ENCODE measurements around the gene EDIL3. TPM values are rescaled to one million over a fixed set of nuclear protein-coding genes. Genes with fewer than 3 reads are reported as not detected.

The EDIL3 gene
- total and polyA plus RNA-seq, 10 of the 15 experiments (the other 5 are each of a cell fraction or from before 2014, with no cell fraction given), result 0.01 to 0.62 (median 0.20) TPM

GRCh38 chr5:84361572-84361971, 23.1 kb downstream of the EDIL3 start (continued):
- TF ChIP-seq, protein P1, sequence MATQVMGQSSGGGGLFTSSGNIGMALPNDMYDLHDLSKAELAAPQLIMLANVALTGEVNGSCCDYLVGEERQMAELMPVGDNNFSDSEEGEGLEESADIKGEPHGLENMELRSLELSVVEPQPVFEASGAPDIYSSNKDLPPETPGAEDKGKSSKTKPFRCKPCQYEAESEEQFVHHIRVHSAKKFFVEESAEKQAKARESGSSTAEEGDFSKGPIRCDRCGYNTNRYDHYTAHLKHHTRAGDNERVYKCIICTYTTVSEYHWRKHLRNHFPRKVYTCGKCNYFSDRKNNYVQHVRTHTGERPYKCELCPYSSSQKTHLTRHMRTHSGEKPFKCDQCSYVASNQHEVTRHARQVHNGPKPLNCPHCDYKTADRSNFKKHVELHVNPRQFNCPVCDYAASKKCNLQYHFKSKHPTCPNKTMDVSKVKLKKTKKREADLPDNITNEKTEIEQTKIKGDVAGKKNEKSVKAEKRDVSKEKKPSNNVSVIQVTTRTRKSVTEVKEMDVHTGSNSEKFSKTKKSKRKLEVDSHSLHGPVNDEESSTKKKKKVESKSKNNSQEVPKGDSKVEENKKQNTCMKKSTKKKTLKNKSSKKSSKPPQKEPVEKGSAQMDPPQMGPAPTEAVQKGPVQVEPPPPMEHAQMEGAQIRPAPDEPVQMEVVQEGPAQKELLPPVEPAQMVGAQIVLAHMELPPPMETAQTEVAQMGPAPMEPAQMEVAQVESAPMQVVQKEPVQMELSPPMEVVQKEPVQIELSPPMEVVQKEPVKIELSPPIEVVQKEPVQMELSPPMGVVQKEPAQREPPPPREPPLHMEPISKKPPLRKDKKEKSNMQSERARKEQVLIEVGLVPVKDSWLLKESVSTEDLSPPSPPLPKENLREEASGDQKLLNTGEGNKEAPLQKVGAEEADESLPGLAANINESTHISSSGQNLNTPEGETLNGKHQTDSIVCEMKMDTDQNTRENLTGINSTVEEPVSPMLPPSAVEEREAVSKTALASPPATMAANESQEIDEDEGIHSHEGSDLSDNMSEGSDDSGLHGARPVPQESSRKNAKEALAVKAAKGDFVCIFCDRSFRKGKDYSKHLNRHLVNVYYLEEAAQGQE (IDR thresholded peaks at IDR 0.05; ENCODE audit: low read depth, low read length), result no peak
- TF ChIP-seq JUND (IDR thresholded peaks at IDR 0.05; ENCODE audit: low read depth, low read length) (no peak), CREB1 (IDR thresholded peaks at IDR 0.05; ENCODE audit: low read depth) (no peak)

DNA sequence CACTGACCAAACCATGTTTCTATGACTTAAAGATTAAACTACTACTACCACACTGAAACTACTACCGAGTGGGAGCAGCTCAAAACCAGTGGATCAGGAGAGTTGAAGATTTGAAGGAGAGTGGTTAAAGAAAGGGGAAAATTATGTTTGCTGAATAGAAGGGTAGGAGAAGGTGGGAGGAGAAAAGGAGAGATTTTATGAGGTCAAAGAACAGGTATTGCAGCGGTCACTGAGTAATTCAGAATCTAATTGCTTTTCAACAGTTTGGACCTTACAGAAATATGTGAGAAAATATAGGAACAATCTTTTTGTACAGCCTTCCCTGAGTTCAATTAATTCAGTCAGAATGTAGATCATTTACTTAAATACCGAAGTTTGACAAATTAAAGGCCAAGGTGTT, 24.6 kb downstream of the EDIL3 start:
- POLR2A ChIA-PET, result no interaction called here
- intact Hi-C loops (cut with micrococcal nuclease; ENCODE audit: unreplicated experiment), result no loop called here

More for the DNA sequence above, 24.6 kb downstream of the EDIL3 start:
- ATAC-seq, result no peak
- Histone ChIP-seq H4K20me1 (ENCODE audit: control insufficient read depth, insufficient read depth) (no peaks in the 10 kb centered on the region), H3K36me3 (ENCODE audit: control insufficient read depth in 2 of 2, insufficient read depth in 2 of 2, low read length in 1 of 2) (no peaks in the 10 kb centered on the region), H3K9me3 (replicated peaks; ENCODE audit: control insufficient read depth, insufficient read depth, low read length) (no peaks in the 10 kb centered on the region), H3K4me1 (ENCODE audit: control insufficient read depth, insufficient read depth, low read length) (no peaks in the 10 kb centered on the region), H3K4me3 (no peak overlapping the region), H2AFZ (ENCODE audit: control insufficient read depth, low read depth, low read length) (no peak overlapping the region), H3K27me3 (replicated peaks in 1 of 2; ENCODE audit: control insufficient read depth in 2 of 2, insufficient read depth in 2 of 2, low read length in 1 of 2) (no peaks in the 10 kb centered on the region), H3K9ac (ENCODE audit: control insufficient read depth, insufficient read depth, low read length) (no peak overlapping the region), H3K27ac (ENCODE audit: control insufficient read depth, insufficient read depth) (no peak overlapping the region), H3K79me2 (ENCODE audit: control insufficient read depth, insufficient read depth, low read length) (no peaks in the 10 kb centered on the region), H3K4me2 (ENCODE audit: control insufficient read depth, insufficient read depth) (no peak overlapping the region)
- no peak for DNase-seq (ENCODE audit: low read depth, low spot score)
- ChIA-PET RAD21 (ENCODE audit: unreplicated experiment) (no interaction called here), CTCF (no interaction called here), SMC1A (ENCODE audit: uncharacterized antibody, unreplicated experiment) (interaction anchor here (0.6 kb wide), 1 partner anchor 53 kb away, joined by 3 read pairs; no protein-coding TSS in a partner anchor)
- FAIRE-seq, result no peak
- no peak for TF ChIP-seq CEBPB (IDR thresholded peaks at IDR 0.05; ENCODE audit: borderline replicate concordance in 1 of 2, low read depth in 2 of 2, low read length in 2 of 2)
- no peak for TF ChIP-seq BMI1 (IDR thresholded peaks at IDR 0.05; ENCODE audit: borderline replicate concordance)
- no peak for TF ChIP-seq RAD21 (IDR thresholded peaks at IDR 0.05; ENCODE audit: insufficient read depth, low read depth, low read length)
- TF ChIP-seq SUPT20H (IDR thresholded peaks at IDR 0.05; ENCODE audit: borderline replicate concordance, control insufficient read depth, low read depth, low read length), result no peak
- no peak for TF ChIP-seq ZBED1 (IDR thresholded peaks at IDR 0.05; ENCODE audit: borderline replicate concordance)
- TF ChIP-seq, protein P2, sequence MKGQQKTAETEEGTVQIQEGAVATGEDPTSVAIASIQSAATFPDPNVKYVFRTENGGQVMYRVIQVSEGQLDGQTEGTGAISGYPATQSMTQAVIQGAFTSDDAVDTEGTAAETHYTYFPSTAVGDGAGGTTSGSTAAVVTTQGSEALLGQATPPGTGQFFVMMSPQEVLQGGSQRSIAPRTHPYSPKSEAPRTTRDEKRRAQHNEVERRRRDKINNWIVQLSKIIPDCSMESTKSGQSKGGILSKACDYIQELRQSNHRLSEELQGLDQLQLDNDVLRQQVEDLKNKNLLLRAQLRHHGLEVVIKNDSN (IDR thresholded peaks at IDR 0.05; ENCODE audit: borderline replicate concordance, extremely low read length, insufficient read depth, low read depth, low read length), result no peak
- TF ChIP-seq ETV6 (conservative IDR thresholded peaks at IDR 0.05 in 1 of 2, IDR thresholded peaks at IDR 0.05 in 1 of 2; ENCODE audit: borderline replicate concordance in 1 of 2, low read depth in 1 of 2), result no peak
- no peak for TF ChIP-seq EED (IDR thresholded peaks at IDR 0.05; ENCODE audit: low read depth)
- 16% methylated on average over 3 of the region's 3 CpGs for WGBS (ENCODE audit: insufficient coverage, insufficient replicate concordance, low lambda C conversion rate, missing lambda C conversion rate)
- BruUV-seq (replicated peaks), result no TSS peak
- in situ Hi-C loops (cut with MboI), result no loop called here
